DMS153 (cell line): ENCODE results near the gene SMURF1.
"Not testable (repeated sequence)": the region's sequence is repeated elsewhere in the genome, so short reads cannot be mapped to it uniquely, and the experiment has no call there.

ENCODE experiments used
- DNase-seq: peaks from one replicate; lab custom pipeline; 2025; lab: John Stamatoyannopoulos, UW

Gene SMURF1

GRCh38 chr7:99143853-99144672 lies at the start of gene SMURF1:
Gene SMURF1 (minus strand): TSS chr7:99144108. CDS start chr7:99143780, 328 bp downstream.
- peak; percentile 37 for DNase-seq

GRCh38 chr7:99191869-99192596 lies 48.1 kb upstream of the SMURF1 start:
- DNase-seq, result no peak

- DNase-seq, result no peak
Observed at GRCh38 chr7:99190359-99191009, 46.6 kb upstream of the SMURF1 start.

DNA sequence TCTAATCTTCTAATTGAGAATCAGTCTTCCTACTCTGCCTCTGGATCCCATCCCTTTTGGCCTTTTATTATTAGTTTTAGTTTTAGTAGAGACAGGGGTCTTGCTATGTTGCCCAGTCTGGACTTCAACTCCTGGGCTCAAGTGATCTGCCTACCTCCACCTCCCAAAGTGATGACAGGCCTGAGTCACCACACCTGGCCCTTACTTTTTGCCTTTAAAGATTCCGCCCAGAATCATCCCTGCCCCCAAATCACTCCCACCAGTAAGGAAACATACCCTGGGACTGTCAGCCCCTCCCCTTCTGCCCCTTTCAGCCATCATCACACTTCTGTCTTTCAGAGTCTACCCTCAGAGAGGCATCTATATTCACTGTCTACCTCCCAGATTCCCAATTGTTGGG lies 45.3 kb upstream of the SMURF1 start:
- no peak for DNase-seq

- DNase-seq, result no peak
Observed at GRCh38 chr7:99188221-99188620, 44.3 kb upstream of the SMURF1 start.

DNA sequence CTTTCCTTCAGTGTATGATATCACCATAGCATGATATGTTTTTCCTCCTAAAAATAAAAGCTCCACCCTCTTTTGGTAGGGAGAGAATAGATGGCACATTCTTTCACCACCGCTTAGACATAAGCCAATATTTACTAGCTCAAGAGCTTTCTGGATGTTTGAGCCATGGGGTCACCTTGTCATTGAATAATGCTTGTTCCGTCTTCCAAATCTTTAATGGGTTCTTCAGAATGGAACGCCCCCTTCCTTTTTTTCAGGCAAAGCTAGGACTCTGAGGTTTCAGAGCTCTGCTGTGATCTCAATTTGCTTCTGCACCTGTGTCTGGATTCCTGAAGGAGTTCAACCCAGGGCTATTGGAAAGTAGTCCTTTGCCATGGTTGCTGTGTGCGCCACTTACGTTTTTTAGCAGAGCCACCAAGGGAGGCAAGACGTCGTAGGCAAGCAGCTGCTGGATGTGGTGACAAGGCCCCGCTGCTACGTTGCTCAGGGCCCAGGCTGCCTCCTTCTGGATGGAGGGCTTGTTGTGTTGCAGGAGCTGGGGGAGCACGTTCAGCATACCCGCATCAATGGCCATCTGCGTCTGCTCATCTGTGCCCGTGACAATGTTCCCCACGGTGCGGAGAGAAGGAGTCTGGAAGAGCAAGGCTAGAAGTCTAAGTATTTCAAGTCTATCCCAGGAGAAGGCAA lies 40.8 kb upstream of the SMURF1 start:
- no peak for DNase-seq

DNA sequence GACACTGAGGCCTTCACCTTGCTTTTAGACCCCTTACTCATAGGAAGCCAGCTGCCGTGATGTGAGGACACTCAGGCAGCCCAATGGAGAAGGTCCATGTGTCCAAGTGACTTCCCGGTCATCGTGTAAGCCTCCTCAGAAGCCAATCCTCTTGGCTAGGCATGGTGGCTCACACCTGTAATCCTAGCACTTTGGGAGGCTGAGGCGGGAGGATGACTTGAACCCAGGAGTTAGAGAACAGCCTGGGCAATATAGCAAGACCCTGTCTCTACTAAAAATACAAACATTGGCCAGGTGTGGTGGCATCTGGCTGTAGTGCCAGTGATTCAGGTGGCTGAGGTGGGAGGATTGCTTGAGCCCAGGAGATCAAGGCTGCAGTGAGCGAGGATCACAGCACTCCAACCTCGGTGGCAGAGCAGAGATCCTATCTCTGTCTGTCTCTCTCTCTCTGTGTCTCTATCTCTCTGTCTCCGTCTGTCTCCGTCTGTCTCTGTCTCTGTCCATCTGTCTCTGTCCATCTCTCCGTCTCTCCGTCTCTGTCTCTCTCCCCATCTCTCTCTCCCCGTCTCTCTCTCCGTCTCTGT lies 36.3 kb upstream of the SMURF1 start:
- DNase-seq, result no peak

DNA sequence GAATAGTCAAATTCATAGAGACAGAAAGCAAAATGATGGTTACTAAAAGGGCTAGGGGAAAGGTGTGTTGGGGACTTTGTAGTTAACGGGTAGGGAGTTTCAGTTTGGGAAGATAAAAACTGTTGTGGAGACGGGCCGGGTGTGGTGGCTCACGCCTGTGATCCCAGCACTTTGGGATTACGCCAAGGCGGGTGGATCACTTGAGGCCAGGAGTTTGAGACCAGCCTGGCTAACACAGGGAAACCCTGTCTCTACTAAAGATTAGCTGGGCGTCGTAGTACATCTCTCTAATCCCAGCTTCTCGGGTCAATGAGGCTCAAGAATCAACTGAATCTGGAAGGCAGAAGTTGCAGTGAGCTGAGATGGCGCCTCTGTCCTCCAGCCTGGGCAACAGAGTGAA lies 33.3 kb upstream of the SMURF1 start:
- DNase-seq, result no peak

DNA sequence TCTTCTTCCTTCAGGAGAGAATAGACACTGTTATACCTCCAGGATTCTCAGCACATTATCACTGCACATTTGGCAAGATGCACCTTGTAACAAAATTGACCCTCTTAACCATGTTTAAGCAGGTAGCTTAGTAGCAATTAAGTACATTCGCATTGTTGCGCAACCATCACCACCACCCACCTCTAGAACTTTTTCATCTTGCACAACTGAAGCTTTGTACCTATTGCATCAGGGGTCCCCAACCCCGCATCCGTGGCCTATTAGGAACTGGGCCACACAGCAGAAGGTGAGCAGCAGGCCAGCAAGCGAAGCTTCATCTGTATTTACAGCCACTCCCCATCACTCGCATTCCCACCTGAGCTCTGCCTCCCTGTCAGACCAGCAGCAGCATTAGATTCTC lies 29.9 kb upstream of the SMURF1 start:
- DNase-seq, result no peak

- DNase-seq, result no peak
Observed at GRCh38 chr7:99171731-99172130, 27.8 kb upstream of the SMURF1 start.

DNA sequence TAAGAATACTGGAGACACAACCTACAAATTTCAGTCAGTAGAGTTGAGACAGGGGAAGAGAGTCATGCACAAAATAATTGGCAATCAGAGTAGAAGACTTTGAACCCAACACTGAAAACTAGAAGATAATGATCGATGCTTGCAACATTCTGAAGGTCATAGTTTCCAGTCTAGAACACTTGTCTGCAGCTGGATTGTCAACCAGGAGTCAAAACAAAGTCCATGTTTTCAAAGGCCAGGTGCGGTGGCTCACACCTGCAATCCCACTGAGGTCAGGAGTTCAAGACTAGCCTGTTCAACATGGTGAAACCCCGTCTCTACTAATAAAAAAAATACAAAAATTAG lies 26.8 kb upstream of the SMURF1 start:
- DNase-seq, result no peak

- DNase-seq, result no peak
Observed at GRCh38 chr7:99170065-99170729, 26.3 kb upstream of the SMURF1 start.

GRCh38 chr7:99167072-99167471 lies 23.2 kb upstream of the SMURF1 start:
- DNase-seq, result no peak

GRCh38 chr7:99165816-99166215 lies 21.9 kb upstream of the SMURF1 start:
- no peak for DNase-seq

GRCh38 chr7:99163669-99164068 lies 19.8 kb upstream of the SMURF1 start:
- not testable (repeated sequence) for DNase-seq

DNA sequence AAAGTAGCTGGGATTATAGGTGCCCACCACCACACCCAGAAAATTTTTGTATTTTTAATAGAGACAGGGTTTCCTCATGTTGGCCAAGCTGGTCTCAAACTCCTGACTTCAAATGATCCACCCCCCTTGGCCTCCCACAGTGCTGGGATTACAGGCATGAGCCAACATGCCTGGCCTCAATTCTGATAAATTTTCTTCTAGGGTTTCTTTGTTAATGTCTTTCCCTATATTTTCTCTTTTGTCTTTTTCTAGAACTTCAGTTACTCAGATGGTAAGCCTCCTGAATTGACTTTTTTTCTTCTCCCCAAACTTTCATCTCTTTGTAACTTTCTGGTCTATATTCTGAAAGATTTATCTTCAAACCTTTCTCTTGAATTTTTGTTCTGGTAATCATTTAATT lies 12.7 kb upstream of the SMURF1 start:
- no peak for DNase-seq

GRCh38 chr7:99155211-99155610 lies 11.3 kb upstream of the SMURF1 start:
- DNase-seq, result no peak

DNA sequence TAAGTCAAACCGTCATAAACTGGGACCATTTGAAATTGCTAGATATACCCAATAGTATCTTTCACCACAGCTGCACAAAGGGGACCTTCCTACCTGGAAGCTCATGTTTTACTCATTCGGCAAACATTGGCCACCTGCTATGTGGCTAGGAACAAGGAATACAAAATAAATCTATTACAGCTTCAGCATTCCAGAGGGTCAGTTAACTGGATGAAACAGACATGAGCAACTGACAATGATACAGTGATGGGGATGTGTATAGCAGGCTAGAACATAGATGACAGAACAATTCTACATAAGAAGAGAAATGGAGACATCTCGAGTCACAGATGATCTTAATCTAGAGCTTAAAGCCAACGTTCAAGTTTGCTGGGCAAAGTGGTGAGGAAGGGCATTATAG lies 3.1 kb upstream of the SMURF1 start:
- DNase-seq, result no peak

DNA sequence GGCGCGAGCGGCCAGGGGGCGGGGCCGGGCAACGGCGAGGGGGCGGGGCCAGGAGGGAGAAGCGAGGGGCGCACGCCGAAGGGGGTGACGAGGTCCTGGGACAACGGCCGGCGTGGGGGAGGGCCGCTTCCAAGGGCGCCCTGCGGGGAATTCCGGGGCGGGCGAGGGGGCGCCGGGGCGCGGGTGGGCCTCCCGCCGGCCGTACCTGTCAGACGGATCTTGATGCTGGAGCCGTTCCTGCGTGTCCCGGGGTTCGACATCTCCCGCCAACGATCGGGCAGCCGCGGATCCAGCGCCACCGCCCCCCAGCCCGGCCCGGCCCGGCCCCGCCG lies 421 bp downstream of the SMURF1 start:
- no peak for DNase-seq

- DNase-seq, result peak; percentile 92
Observed at GRCh38 chr7:99142727-99143520, 984 bp downstream of the SMURF1 start.
